K562 (cell line): ENCODE measurements around the gene TBPL2. TPM values are rescaled to one million over a fixed set of nuclear protein-coding genes. Genes with fewer than 3 reads are reported as not detected.

Source experiments
- CBFA2T3 ChIP-seq: fragments of 450-650 bp; IDR thresholded peaks from 2 replicates; pipeline ENCODE4 v1.6.1; 2017
- DMBX1 ChIP-seq: fragments of 250-450 bp; sonication (Bioruptor Pico); IDR thresholded peaks from 2 replicates; pipeline ENCODE4 v1.8.0; 2022; ENCODE audit warnings: inconsistent platforms, mild to moderate bottlenecking, moderate library complexity, borderline replicate concordance
- ELF4 ChIP-seq: fragments of 450-650 bp; formaldehyde crosslinking; IDR thresholded peaks from 2 replicates; pipeline ENCODE4 v1.4.0; 2022; ENCODE audit warnings: missing genetic modification characterization
- ESRRB ChIP-seq: fragments of 250-450 bp; sonication (Bioruptor Pico); IDR thresholded peaks from 2 replicates; pipeline ENCODE4 v1.5.0; 2020; ENCODE audit warnings: mild to moderate bottlenecking, moderate library complexity, borderline replicate concordance
- GTF2E2 ChIP-seq: fragments of 200-800 bp; sonication (Bioruptor generic); IDR thresholded peaks from 2 replicates; pipeline ENCODE4 v1.6.1; 2016; ENCODE audit warnings: missing genetic modification characterization, missing compliant biosample characterization
- HCFC1 ChIP-seq: IDR thresholded peaks from 2 replicates; pipeline ENCODE4 v1.6.1; 2012; ENCODE audit warnings: low read depth, low read length, improper control_type of control experiment
- HLTF ChIP-seq: fragments of 450-650 bp; IDR thresholded peaks from 2 replicates; pipeline ENCODE4 v1.6.1; 2016
- L3MBTL2 ChIP-seq: fragments of 450-650 bp; IDR thresholded peaks from 2 replicates; pipeline ENCODE4 v1.6.1; 2016; ENCODE audit warnings: mild to moderate bottlenecking, moderate library complexity
- LCOR ChIP-seq: sonication (generic); formaldehyde crosslinking; IDR thresholded peaks from 2 replicates; pipeline ENCODE4 v1.8.0; 2022; ENCODE audit warnings: mild to moderate bottlenecking, missing genetic modification reagents
- MED1 ChIP-seq: sonication (generic); formaldehyde crosslinking; IDR thresholded peaks from 2 replicates; pipeline ENCODE4 v1.8.1; 2023; ENCODE audit warnings: missing genetic modification reagents, borderline replicate concordance
- NCOA6 ChIP-seq: fragments of 450-650 bp; IDR thresholded peaks from 2 replicates; pipeline ENCODE4 v1.6.1; 2017; ENCODE audit warnings: mild to moderate bottlenecking
- NCOR1 ChIP-seq: fragments of 450-650 bp; IDR thresholded peaks from 2 replicates; pipeline ENCODE4 v1.6.1; 2016; ENCODE audit warnings: mild to moderate bottlenecking, moderate library complexity
- PYGO2 ChIP-seq: fragments of 450-650 bp; IDR thresholded peaks from 2 replicates; pipeline ENCODE4 v1.6.1; 2016; ENCODE audit warnings: mild to moderate bottlenecking, missing genetic modification characterization, moderate library complexity, missing compliant biosample characterization
- RBM25 ChIP-seq: fragments of 200-400 bp; formaldehyde crosslinking; IDR thresholded peaks from 2 replicates; pipeline ENCODE4 v1.6.1; 2018; ENCODE audit warnings: low read length, low read depth, moderate library complexity; ENCODE audit not compliant: severe bottlenecking
- SIX5 ChIP-seq, 2 experiments: IDR thresholded peaks; 2 replicates each; pipeline ENCODE4 v1.6.1; 2011; ENCODE audit warnings: low read length in 2 of 2, borderline replicate concordance in 1 of 2, low read depth in 1 of 2, mild to moderate bottlenecking in 1 of 2, moderate library complexity in 1 of 2; ENCODE audit not compliant: insufficient read depth in 1 of 2
- SMAD4 ChIP-seq: fragments of 250-450 bp; sonication (Bioruptor Pico); conservative IDR thresholded peaks from 2 replicates; pipeline ENCODE4 v1.8.0; 2021; ENCODE audit warnings: inconsistent platforms, mild to moderate bottlenecking, moderate library complexity
- SNAPC5 ChIP-seq: fragments of 250-450 bp; sonication (Bioruptor Pico); IDR thresholded peaks from 2 replicates; pipeline ENCODE4 v1.8.0; 2021; ENCODE audit warnings: moderate library complexity, mild to moderate bottlenecking, inconsistent platforms
- TFE3 ChIP-seq: fragments of 450-650 bp; formaldehyde crosslinking; IDR thresholded peaks from 2 replicates; pipeline ENCODE4 v1.4.0; 2020; ENCODE audit warnings: mild to moderate bottlenecking, mixed read lengths
- TRIM24 ChIP-seq, 2 experiments: fragments of 450-650 bp; IDR thresholded peaks; 2 replicates each; pipeline ENCODE4 v1.6.1; 2016
- ZMIZ1 ChIP-seq, 2 experiments: fragments of 150-350 bp in 1 of 2; IDR thresholded peaks; 2 replicates each; pipeline ENCODE4 v1.6.1; 2012 to 2016; ENCODE audit warnings: low read depth in 2 of 2, low read length in 2 of 2, mild to moderate bottlenecking in 1 of 2, moderate library complexity in 1 of 2
- ZNF134 ChIP-seq: fragments of 250-450 bp; sonication (Bioruptor Pico); conservative IDR thresholded peaks from 2 replicates; pipeline ENCODE4 v1.4.0; 2020
- ZNF239 ChIP-seq: fragments of 250-450 bp; sonication (Bioruptor Pico); IDR thresholded peaks from 2 replicates; pipeline ENCODE4 v1.4.0; 2020; ENCODE audit warnings: mild to moderate bottlenecking
- ZNF780A ChIP-seq: fragments of 250-450 bp; sonication (Bioruptor Pico); IDR thresholded peaks from 2 replicates; pipeline ENCODE4 v1.5.0; 2021; ENCODE audit warnings: mild to moderate bottlenecking
- ZZZ3 ChIP-seq: fragments of 450-650 bp; IDR thresholded peaks from 2 replicates; pipeline ENCODE4 v1.6.1; 2016; ENCODE audit warnings: antibody characterized with exemption, mild to moderate bottlenecking, moderate library complexity
- polyA plus RNA-seq, 8 experiments: library from polyadenylated mRNA; depleted of rRNA in 4 of 8; stranded (reverse) in 5 of 8; unstranded in 3 of 8; fragments of >200 nt; fragmentation: Nextera tagmentation in 2 of 8; fragmentation: Illumina TruSeq in 1 of 8; extraction: Ambion mirVana in 2 of 8; extraction: Trizol in 1 of 8; gene quantifications; 2 replicates each; pipeline versions ENCODE4 v1.2.1 to v1.2.3, GENCODE V29; 2011 to 2014; ENCODE audit warnings: inconsistent platforms in 1 of 8, missing spikeins in 1 of 8
- total RNA-seq, 7 experiments: library from RNA; depleted of rRNA in 6 of 7; stranded (reverse); fragments of >200 nt in 6 of 7; fragmentation: Illumina TruSeq in 2 of 7; extraction: Trizol in 2 of 7; gene quantifications; 2 replicates each; pipeline versions ENCODE4 v1.2.1 to v1.2.3, GENCODE V29; 2011 to 2021; ENCODE audit warnings: low replicate concordance in 1 of 7

The TBPL2 gene
- total and polyA plus RNA-seq, 9 of the 15 experiments (the other 6 are each of a cell fraction or from before 2014, with no cell fraction given): not detected

GRCh38 chr14:55411426-55412389, 28.7 kb downstream of the TBPL2 start, which contains the start of gene ATG14 (continued):
- TF ChIP-seq ZMIZ1 (IDR thresholded peaks at IDR 0.05; ENCODE audit: low read depth in 2 of 2, low read length in 2 of 2) (no peak), DMBX1 (CRISPR knock-in tag) (peak; percentile 58; the same call in 1 of the 2 replicates), GTF2E2 (tag) (peak; percentile 66; the same call in 1 of the 2 replicates), ZNF780A (no peak), RBM25 (peak; percentile 91), SMAD4 (CRISPR knock-in tag) (no peak), ESRRB (CRISPR knock-in tag) (no peak), SNAPC5 (0 out of 2 replicates have a peak, but pooled peaks have one; percentile 49), ZNF134 (CRISPR knock-in tag) (no peak), LCOR (CRISPR knock-in tag) (peak; percentile 66; the same call in 1 of the 2 replicates), TFE3 (peak; percentile 74), CBFA2T3 (no peak), NCOR1 (no peak), ELF4 (CRISPR knock-in tag) (0 out of 2 replicates have a peak, but pooled peaks have one; percentile 47), ZNF239 (CRISPR knock-in tag) (no peak), HLTF (no peak), MED1 (CRISPR knock-in tag) (no peak), HCFC1 (peak; percentile 80), ZZZ3 (no peak), PYGO2 (tag) (no peak), SIX5 (IDR thresholded peaks at IDR 0.05; ENCODE audit: borderline replicate concordance in 1 of 2, insufficient read depth in 1 of 2, low read depth in 1 of 2, low read length in 2 of 2) (peak in 1 of 2 experiments; percentile 36; a peak in 3 of 4 replicates), TRIM24 (IDR thresholded peaks at IDR 0.05) (no peak), L3MBTL2 (peak; percentile 95), NCOA6 (peak; percentile 15; the same call in 1 of the 2 replicates)
